B cell (primary cell): Measurements from ENCODE around the gene HEXD. TPM values are rescaled to one million over a fixed set of nuclear protein-coding genes. Genes with fewer than 3 reads are reported as not detected.
"Not testable (repeated sequence)": the region's sequence is repeated elsewhere in the genome, so short reads cannot be mapped to it uniquely, and the experiment has no call there.

ENCODE experiments used
- ATAC-seq: fragments of 200-7000 bp; cut with Tn5 transposase; one replicate; pipeline ENCODE4 v1.10.0; 2021; ENCODE audit warnings: low read depth, mild to moderate bottlenecking, moderate number of reproducible peaks, moderate library complexity
- CTCF ChIA-PET: fragments of 350-600 bp; sonication (Branson Sonifier 250); formaldehyde crosslinking; loops from one replicate; lab custom pipeline; 2021; ENCODE audit warnings: antibody characterized with exemption, inconsistent platforms; lab: Charles Lee
- POLR2A ChIA-PET: fragments of 350-600 bp; sonication (Branson Sonifier 250); formaldehyde crosslinking; loops from one replicate; lab custom pipeline; 2021; ENCODE audit warnings: antibody characterized with exemption; lab: Charles Lee
- DNase-seq: peaks from one replicate; pipeline ENCODE4 v3.0.0; 2013
- H2AFZ ChIP-seq: 2 replicates; pipeline ENCODE4 v1.6.1; 2012; ENCODE audit warnings: mild to moderate bottlenecking, low read depth, low read length; ENCODE audit not compliant: insufficient read depth, poor library complexity, severe bottlenecking
- H3K27ac ChIP-seq, 2 donors: 1 replicate in 1 of 2; 2 replicates in 1 of 2; pipeline ENCODE4 v1.5.1; 2012 to 2013; ENCODE audit warnings: low read length in 2 of 2, mild to moderate bottlenecking in 2 of 2, moderate library complexity in 1 of 2
- H3K27me3 ChIP-seq, 4 experiments: fragments of 200-600 bp in 1 of 4; sonication (generic) in 1 of 4; replicated peaks in 1 of 4; 1 replicate in 2 of 4; 2 replicates in 2 of 4; pipeline versions ENCODE4 v1.6.1 to v1.7.0; 2013 to 2016; ENCODE audit warnings: low read length in 3 of 4, mild to moderate bottlenecking in 2 of 4, mixed read lengths in 1 of 4, moderate library complexity in 1 of 4; ENCODE audit not compliant: insufficient read depth in 4 of 4, control insufficient read depth in 3 of 4; ENCODE audit errors: control extremely low read depth in 1 of 4
- H3K36me3 ChIP-seq, 2 experiments: replicated peaks in 1 of 2; 1 replicate in 1 of 2; 2 replicates in 1 of 2; pipeline versions ENCODE4 v1.6.1 to v1.7.1; 2013; ENCODE audit warnings: low read length in 1 of 2; ENCODE audit not compliant: insufficient read depth in 2 of 2, control insufficient read depth in 1 of 2; ENCODE audit errors: control extremely low read depth in 1 of 2, extremely low read depth in 1 of 2
- H3K4me1 ChIP-seq, 2 donors: fragments of 200-600 bp in 1 of 2; sonication (generic) in 1 of 2; 1 replicate in 1 of 2; 2 replicates in 1 of 2; pipeline versions ENCODE4 v1.5.1 to v1.6.1; 2013 to 2017; ENCODE audit warnings: low read length in 2 of 2; ENCODE audit not compliant: control insufficient read depth in 2 of 2, insufficient read depth in 2 of 2
- H3K4me2 ChIP-seq: replicated peaks from 2 replicates; pipeline ENCODE3; 2012; ENCODE audit warnings: mild to moderate bottlenecking, low read depth, low read length; ENCODE audit not compliant: poor library complexity, severe bottlenecking
- H3K4me3 ChIP-seq, 5 experiments: fragments of 200-600 bp in 1 of 5; sonication (generic) in 1 of 5; 1 replicate in 3 of 5; 2 replicates in 2 of 5; pipeline versions ENCODE4 v1.5.1 to v1.7.0; 2011 to 2016; ENCODE audit warnings: low read length in 4 of 5, mild to moderate bottlenecking in 4 of 5, low read depth in 2 of 5, control low read depth in 1 of 5, moderate library complexity in 1 of 5; ENCODE audit not compliant: insufficient read depth in 1 of 5; ENCODE audit errors: control extremely low read depth in 1 of 5, extremely low read depth in 1 of 5
- H3K79me2 ChIP-seq: fragments of 200-600 bp; sonication (generic); one replicate; pipeline ENCODE4 v1.6.0; 2016; ENCODE audit warnings: low read length; ENCODE audit not compliant: control insufficient read depth, insufficient read depth
- H3K9ac ChIP-seq: fragments of 200-600 bp; sonication (generic); 2 replicates; pipeline ENCODE4 v1.6.1; 2017; ENCODE audit warnings: mild to moderate bottlenecking, low read length, moderate library complexity
- H3K9me3 ChIP-seq, 3 donors: one replicate each; pipeline versions ENCODE4 v1.6.1 to v1.7.1; 2013; ENCODE audit warnings: low read length in 2 of 3; ENCODE audit not compliant: control insufficient read depth in 2 of 3, insufficient read depth in 1 of 3; ENCODE audit errors: control extremely low read depth in 1 of 3
- H4K20me1 ChIP-seq: 2 replicates; pipeline ENCODE4 v1.6.0; 2012; ENCODE audit warnings: mild to moderate bottlenecking, low read length; ENCODE audit not compliant: insufficient read depth, control insufficient read depth, poor library complexity, severe bottlenecking
- H3K27ac Mint-ChIP-seq: one replicate; pipeline ENCODE4 v1.8.0; 2021; ENCODE audit warnings: mixed read lengths
- H3K27me3 Mint-ChIP-seq: one replicate; pipeline ENCODE4 v1.8.0; 2021; ENCODE audit warnings: mixed read lengths
- H3K4me1 Mint-ChIP-seq: one replicate; pipeline ENCODE4 v1.8.0; 2021; ENCODE audit warnings: mixed read lengths
- H3K4me3 Mint-ChIP-seq: one replicate; pipeline ENCODE4 v1.8.0; 2021; ENCODE audit warnings: mixed read lengths
- H3K9me3 Mint-ChIP-seq: one replicate; pipeline ENCODE4 v1.8.0; 2022; ENCODE audit warnings: mixed read lengths; ENCODE audit not compliant: insufficient read depth
- CTCF ChIP-seq: fragments of 200-600 bp; IDR thresholded peaks from one replicate; pipeline ENCODE4 v1.8.0; 2022; ENCODE audit warnings: antibody characterized with exemption, mild to moderate bottlenecking
- EZH2 ChIP-seq: IDR thresholded peaks from 2 replicates; pipeline ENCODE4 v1.6.1; 2012; ENCODE audit warnings: borderline replicate concordance, low read depth, mild to moderate bottlenecking, moderate library complexity, low read length; ENCODE audit not compliant: insufficient read depth, poor library complexity, severe bottlenecking
- WGBS: methylation state at CpG from one replicate; pipeline ENCODE4 v1.1.5; 2013; ENCODE audit warnings: missing lambda C conversion rate; ENCODE audit not compliant: insufficient coverage; 5-methylcytosine and 5-hydroxymethylcytosine counted together
- intact Hi-C: fragments of 100-400 bp; cut with micrococcal nuclease; formaldehyde crosslinking; loops from one replicate; pipeline ENCODE4 v1.10.0; 2022
- polyA plus RNA-seq: library from polyadenylated mRNA; depleted of rRNA; stranded (reverse); fragments of >200 nt; gene quantifications from 2 replicates; pipeline ENCODE4 v1.2.3, GENCODE V29; 2012
- total RNA-seq, 2 donors: library from RNA; stranded (reverse); fragments of 120-200 nt in 1 of 2; gene quantifications; 1 replicate in 1 of 2; 2 replicates in 1 of 2; pipeline versions ENCODE4 v1.2.3 to v1.2.4, GENCODE V29; 2013 to 2022

Gene HEXD
- total and polyA plus RNA-seq, 2 donors (not counting 1 experiment from before 2014, with no cell fraction given) = 128 to 317 TPM

GRCh38 chr17:82412081-82412480 lies 6.1 kb upstream of the HEXD start:
- H3K4me3 Mint-ChIP-seq, H3K27ac Mint-ChIP-seq, H3K4me2 ChIP-seq, H3K27me3 Mint-ChIP-seq, ATAC-seq, DNase-seq, H3K4me3 ChIP-seq, H3K9me3 Mint-ChIP-seq, H2AFZ ChIP-seq, H3K9ac ChIP-seq, H3K9me3 ChIP-seq, H3K27ac ChIP-seq, CTCF ChIA-PET, H3K27me3 ChIP-seq: not testable (repeated sequence)
- Histone ChIP-seq H3K36me3 (peaks cover 0 to 18% of the 10 kb centered on the region in 2 experiments), H3K4me1 (peaks cover 4 to 20% of the 10 kb centered on the region in 2 donors), H4K20me1 (peaks cover 55% of the 10 kb centered on the region), H3K79me2 (peaks cover 53% of the 10 kb centered on the region)
- H3K4me1 Mint-ChIP-seq = peaks cover 21% of the 10 kb centered on the region
- intact Hi-C loops = loop anchor here (10.0 kb wide), 2 partner anchors 117 to 207 kb away; no protein-coding TSS in a partner anchor
- WGBS = 78% methylated on average over 10 of the region's 16 CpGs
- POLR2A ChIA-PET = interaction anchor here (0.5 kb wide), 1 partner anchor 142 kb away, joined by 4 read pairs; no protein-coding TSS in a partner anchor

- no peaks in the 10 kb centered on the region for H3K27me3 ChIP-seq
- H3K4me1 ChIP-seq = peaks cover 8 to 18% of the 10 kb centered on the region in 2 donors
- H3K79me2 ChIP-seq = peaks cover 56% of the 10 kb centered on the region
- peaks cover 22% of the 10 kb centered on the region for H3K4me1 Mint-ChIP-seq
- intact Hi-C loops = loop anchor here (10.0 kb wide), 2 partner anchors 118 to 208 kb away; no protein-coding TSS in a partner anchor
- no peak for TF ChIP-seq EZH2
- no peak for TF ChIP-seq CTCF
- H3K4me2 ChIP-seq = no peak overlapping the region
- POLR2A ChIA-PET = interaction anchor here (0.5 to 0.6 kb wide), 2 partner anchors 114 to 142 kb away, joined by 4 read pairs; no protein-coding TSS in a partner anchor
- peaks cover 0 to 18% of the 10 kb centered on the region in 2 experiments for H3K36me3 ChIP-seq
- H3K9me3 ChIP-seq = no peaks in the 10 kb centered on the region
- no peak overlapping the region for H3K4me3 Mint-ChIP-seq
- WGBS = 66% methylated on average over 22 of the region's 29 CpGs
- H3K27ac Mint-ChIP-seq = no peak overlapping the region
- CTCF ChIA-PET = interaction anchor here (0.6 to 1.2 kb wide), 2 partner anchors 62 to 127 kb away, joined by 3 read pairs; no protein-coding TSS in a partner anchor
- no peak overlapping the region for H3K27ac ChIP-seq
- H3K9me3 Mint-ChIP-seq = no peaks in the 10 kb centered on the region
- H3K27me3 Mint-ChIP-seq = no peaks in the 10 kb centered on the region
- peaks cover 59% of the 10 kb centered on the region for H4K20me1 ChIP-seq
- H3K4me3 ChIP-seq = no peak overlapping the region
- ATAC-seq = no peak
- H3K9ac ChIP-seq = no peak overlapping the region
- no peak for DNase-seq
- no peak overlapping the region for H2AFZ ChIP-seq
Observed at GRCh38 chr17:82412535-82413520, 5.3 kb upstream of the HEXD start.
